ENCODE measurements around the gene CGRRF1.

Gene CGRRF1

DNA sequence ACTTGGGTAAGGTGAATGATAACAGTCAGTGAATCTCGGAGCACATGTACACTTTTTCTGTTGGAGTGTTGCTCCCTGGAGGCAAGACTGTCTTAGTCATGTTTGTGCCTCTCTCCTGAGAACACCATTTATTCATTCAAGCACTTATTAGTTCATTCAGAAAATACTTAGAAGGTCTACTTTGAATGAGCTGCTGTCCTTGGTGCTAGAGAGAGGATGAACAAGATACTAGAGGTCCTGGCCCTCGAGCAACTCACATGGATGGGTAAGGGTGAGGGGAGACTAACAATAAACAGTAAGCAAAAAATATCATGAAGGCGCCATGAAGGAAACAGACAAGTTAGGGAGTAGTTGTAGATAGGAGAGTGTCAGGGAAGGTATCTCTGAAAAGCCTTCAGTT, 40.2 kb downstream of the CGRRF1 start:
- DNase-seq = no peak

DNA sequence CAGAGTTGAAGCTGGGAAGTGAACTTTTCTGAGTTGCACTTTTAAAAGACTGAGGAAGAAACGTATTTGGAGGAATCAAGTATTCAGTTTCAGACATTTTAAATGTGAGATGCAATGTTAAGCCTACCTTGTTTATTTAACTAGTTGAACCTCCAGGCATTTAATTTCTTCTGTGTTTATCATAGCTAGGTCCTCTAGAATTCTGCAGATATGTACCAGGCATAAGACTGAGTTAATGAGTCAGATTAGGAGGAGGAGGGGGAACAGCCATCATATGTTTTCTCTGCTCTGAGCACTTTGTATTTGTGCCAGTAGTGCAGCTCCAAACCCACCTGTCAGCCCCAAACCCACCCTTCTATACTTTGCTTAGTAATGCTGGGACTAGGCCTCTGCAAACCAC, 40.8 kb downstream of the CGRRF1 start:
- DNase-seq = no peak

DNA sequence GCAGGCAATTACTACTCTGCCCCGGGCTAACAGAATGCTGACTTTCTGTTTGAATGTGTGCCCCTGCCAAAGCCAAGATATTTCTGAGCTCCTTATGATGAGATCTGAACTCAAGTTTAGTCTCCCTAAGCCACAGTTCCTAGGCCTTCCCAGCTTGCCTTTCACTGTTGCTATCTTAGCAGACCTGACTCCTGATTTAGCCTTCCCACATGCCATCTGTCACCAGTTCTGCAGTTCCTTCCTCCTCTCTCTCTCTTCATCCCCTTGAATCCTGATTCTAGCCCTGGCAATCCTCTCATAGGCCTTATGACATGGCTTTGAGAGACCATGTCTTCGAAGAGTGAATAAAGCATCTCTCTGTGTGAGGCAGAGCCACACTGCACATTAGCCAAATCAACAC, 44.7 kb downstream of the CGRRF1 start:
- no peak for DNase-seq

DNA sequence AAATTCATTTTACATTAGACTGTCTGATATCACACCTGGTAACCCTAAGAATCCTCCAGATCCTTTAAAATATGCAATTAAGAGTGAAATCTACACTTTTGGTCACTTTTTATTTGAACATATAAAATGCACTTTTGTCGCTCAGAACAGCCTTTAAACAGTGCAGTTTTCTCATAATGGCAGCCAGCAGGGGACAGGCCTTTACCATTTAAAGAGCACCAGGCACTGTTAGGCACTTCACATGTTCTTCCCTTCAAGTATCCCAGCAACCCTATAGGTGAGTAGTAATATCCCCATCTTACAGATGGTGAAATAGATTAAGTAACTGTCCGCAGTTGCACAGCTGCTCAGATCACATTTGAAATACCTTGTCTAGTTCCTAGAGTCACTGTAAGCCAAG, 45.9 kb downstream of the CGRRF1 start:
- DNase-seq = no peak

DNA sequence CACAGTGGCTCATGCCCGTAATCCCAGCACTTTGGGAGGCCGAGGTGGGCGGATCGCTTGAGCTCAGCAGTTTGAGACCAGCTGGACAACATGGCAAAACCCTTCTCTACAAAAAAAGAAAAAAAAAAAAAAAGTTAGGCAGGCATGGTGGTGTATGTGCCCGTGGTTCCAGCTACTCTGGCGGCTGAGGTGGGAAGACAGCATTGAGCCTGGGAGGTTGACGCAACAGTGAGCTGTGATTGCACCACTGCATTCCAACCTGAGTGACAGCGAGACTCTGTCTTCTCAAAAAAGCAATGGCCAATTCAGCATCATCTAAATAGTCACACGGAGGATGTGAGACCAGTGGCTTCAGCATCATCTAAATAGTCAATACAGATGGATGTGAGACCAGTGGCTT, 46.8 kb downstream of the CGRRF1 start:
- no peak for DNase-seq

DNA sequence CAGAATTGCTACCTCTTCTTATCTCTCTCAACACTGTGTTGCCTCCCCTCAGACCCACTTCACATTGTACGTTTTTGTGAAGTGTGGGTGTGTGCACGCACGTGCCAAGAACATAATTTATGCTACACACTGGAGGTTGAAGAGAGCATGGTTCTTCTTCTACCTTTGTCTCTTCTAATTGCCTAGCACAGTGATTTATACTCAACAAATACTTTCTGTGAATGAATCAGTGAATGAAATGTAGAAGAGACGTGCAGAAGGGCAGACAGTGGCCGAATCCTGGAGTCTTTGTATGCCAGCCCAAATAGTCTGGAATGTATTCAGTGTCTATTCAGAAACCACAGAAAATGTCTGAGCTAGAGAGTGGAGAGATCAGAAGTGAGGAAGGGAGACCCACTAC, 52.6 kb downstream of the CGRRF1 start:
- no peak for DNase-seq

DNA sequence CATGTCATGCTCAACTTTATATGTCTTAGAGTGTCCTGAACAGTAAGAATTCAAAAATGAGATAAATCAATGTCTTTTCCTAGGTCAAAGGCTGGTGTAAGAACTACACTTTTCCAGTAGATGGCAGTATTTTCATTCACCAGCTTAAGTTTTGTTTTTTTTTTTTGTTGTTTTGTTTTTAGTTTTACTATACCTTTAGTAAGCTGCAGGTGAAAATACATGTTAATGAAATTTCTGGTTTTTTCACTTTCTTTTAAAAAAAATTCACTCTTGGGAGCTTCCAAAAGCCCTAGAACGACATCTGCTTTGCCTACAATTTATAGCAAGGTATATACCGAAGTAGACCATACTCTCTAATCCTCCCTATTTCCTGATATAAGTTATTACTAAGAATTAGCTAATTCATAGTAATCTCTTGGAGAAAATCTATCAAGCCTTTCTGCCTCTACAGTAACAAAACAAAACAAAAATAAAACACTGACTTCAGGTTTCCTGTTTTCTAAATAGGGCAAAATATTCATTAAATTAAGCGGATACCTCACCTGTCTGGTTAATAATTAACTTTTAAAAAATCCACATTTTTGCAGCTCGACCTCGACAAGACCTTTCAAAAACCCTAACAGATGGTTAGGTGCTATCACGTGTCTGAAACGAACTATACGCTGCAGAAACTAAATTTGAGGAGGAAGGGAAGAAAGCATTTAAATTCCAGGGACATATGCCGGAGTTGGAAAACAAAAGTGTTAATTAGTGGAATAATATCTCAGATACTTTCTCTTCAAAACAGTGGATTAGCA, 54.6 kb downstream of the CGRRF1 start:
- DNase-seq = peak; percentile 65

DNA sequence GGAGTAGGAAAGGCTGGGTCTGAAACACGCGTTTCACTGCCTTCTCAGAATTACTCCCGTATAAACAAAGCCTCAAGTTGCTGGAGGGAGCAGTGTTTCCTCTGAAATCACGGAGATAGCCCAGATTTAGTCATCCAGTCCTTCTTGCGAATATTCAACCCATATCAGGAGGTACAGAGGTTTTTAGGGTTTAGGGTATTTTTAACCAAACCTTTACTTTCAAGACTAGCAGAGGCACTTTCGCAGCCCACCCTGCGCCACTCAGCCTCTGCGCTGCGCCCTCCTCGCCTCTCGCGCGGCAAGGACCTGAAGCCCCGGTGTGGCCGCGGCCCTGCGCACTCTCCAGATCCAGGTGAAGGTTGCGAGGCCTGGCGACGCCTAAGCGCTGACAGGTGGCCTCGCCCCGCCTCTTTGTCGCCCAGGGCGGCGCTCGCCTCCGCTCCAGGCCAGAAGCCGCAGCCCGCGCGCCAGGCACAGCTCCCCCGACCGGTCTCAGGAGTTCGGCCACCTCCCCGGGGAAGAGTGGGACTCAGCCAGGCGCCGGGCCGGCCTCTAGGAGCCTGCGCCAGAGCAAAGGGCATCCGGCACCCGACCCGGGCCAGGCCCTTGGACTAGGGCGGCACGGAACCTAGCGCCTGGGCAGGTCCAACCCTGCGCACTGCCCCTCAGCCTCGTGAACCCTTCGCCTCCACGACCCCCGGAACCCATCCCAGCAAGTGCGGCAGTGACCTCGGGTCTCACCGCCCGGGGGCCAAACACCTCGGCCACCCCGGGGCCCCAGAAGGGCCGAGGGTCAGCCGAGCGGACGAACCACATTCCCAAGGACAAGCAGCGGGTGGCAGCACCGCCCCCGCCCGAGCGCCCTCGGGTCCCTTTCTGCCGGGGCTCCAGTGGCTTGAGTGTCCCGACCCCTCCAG, 55.4 kb downstream of the CGRRF1 start:
- peak; percentile 65 for DNase-seq

DNA sequence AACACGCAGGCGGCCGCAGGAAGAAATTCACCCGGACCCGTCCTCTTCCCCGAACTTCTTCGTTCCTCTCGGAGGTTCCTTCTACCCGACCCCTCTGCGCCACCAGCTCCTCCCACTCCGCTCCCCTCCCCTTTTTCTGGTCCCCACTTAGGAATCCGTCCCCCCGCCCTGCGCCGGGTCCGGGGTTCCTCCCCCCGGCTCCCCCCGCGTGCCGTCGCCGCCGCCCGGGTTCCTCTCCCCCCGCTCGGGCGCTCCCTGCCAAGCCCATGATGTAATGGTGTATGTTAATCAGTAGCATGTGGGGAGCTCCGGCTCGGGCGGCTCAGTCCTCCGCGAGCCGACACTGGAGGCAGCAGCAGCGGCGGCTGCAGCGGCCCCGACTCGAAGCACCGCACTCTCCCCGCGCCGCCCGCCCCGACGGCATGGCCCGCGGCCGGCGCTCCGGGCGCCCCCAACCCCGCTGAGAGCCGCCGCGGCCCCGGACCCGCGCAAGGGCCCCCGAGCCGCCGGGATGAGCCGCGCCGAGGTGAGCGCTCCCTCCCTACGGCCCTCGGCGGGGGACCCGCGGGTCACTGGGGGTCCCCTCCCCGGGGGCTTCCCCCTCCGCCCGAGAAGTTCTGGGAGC, 56.2 kb downstream of the CGRRF1 start:
- DNase-seq = peak; percentile 87

DNA sequence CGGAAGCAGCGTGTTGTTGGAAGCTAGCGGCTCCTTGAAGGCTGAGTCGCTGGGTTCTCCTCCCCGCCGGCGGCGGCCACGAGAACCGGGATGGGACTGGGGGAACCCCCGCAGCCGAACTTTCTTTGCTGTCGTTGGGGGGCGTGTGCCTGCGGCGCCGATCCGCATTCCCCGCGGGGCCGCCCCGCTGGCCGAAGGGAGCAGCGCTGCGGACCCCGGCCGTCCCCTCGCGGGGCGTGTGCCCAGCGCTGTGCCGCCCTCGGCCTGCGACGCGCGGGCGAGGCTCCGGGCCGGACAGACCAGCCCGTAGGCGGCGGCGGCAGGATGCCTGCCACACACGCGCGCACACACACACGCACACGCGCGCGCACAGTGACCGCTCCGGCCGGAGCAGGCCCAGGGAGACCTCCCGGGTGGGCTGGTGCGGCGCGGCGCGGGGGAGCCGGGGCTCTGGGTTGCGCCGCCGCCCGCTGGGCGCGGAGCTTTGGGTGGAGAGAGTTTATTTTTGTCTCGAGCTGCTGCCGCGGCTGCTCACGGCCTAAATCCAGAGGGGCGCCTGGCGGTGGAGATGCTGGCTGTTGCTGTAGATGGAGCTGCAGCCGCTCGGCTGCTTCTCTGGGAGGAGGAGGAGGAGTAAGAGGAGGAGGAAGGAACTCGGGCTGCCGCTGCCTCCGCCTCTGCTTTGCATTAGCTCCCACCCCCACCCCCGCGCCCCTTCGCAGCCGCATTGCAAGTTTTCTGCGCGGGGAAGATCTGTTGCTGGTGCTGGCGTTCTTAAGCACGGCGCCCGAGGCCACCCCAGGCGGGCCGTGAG, 56.9 kb downstream of the CGRRF1 start, which contains the start of gene SAMD4A:
Gene SAMD4A, plus strand, starts transcription at position 719 of the 814 bp plus-strand sequence. CDS start 789 bp downstream, outside the sequence.
- peak; percentile 64 for DNase-seq

DNA sequence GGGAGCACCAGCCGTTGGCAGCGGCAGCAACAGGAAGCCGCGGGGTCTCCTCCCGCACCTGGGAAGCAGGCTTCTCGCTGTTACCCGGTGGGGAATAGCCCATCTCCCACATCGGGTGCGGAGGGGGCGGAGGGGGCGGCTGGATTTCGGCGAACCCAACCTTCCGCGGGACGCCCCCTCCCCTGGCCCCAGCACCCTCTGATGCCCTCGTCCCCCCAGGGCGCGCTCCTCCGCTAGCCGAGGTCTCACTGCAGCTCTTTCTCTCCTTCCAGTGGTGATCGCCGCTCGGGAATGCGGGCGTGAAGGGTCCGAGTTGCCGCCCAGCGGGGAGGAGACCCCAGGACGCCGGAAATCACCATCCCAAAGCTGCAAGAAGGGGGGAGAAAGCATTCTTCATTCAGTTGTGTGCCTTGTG, 57.5 kb downstream of the CGRRF1 start:
- DNase-seq = no peak

DNA sequence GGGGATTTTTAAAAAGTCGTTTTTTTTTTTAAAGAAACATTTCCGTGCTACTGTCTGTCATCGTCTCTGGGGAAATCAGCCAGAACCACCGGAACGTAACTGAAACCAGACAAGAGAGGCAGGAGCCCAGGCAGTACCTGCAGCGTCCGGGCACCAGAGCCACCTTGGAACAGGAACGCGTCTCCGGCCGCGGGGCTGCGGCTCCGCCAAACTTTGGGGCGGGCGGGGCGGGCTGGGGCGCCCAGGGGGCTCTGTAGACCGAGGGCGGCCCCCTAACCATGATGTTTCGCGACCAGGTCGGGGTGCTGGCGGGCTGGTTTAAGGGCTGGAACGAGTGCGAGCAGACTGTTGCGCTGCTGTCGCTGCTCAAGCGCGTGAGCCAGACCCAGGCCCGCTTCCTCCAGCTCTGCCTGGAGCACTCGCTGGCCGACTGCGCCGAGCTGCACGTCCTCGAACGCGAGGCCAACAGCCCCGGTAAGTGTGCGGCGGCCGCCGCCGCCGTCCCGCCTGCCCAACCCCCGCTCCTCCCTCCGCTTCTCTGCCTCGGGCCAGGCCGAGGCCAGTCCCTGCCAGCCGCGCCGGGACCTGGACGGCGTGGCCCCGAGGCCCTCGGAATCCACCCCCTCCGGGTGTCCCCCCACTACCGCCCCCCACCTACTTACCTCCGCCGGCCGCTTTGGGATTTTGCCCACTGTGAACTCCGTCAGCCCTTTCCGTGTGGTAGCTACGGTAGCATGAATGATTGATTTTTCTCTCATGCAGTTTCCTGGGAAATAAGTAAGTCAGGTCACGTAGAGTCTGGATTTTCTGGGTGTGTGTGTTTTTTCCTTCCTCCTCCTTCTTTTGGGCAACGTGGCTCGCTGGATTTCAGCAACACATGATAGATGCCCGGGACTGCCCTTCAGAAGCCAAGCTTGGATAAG, 58.2 kb downstream of the CGRRF1 start:
- DNase-seq = peak; percentile 47

DNA sequence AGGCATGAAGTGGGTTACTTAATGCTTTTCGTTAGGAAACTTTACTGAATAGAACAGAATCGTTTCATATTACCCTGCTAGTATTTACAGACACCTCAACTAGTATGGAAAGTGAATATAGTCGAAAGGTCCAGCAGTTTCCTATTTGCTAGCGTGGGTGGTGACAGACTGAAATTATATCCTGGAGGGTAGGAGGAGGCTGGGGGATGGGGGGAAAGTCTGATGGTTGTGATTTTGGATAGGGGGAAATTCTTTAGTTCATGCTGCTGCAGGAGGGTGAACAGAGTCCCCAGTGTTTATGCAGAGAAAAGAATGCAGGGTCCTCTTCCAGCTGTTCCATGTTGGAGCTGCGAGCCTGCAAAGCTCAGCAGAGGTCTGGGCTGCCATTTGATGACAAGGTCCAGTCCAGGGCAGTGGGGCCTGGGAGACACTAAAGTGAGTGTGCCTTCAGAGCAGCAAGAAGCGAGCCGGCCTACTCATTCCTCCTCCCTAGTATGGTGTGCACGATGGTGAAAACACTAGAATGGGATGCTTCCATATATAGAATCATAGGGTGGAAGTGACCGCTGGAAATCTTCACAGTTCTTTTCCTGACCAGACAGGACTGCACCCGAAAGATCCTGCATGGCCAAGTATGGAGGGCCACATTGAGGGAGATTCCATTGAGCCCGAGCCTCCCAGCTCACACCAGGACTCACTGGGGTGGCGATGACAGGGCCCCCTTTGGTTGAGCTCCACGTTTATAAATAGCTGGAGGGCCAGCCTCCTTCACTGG, 59.3 kb downstream of the CGRRF1 start:
- DNase-seq = no peak

DNA sequence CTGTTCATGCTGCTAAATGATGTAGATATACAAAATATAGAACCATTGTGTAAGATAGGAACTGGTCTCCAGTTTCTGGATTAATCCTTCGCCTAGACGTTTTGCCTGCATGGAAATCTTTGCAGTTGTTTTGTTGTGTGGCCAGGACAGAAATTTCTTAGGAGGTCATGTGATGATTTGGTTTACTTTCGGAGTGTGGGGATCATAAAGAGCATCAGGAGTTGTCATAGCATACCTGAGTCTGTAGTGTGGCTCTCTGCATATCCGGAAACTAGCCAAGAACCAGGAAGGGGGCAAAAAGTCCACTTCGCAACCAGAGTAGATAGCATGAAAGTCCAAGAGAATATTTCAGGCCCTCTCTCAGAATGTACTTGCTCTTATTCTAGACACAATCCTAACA, 60.3 kb downstream of the CGRRF1 start:
- DNase-seq = no peak

DNA sequence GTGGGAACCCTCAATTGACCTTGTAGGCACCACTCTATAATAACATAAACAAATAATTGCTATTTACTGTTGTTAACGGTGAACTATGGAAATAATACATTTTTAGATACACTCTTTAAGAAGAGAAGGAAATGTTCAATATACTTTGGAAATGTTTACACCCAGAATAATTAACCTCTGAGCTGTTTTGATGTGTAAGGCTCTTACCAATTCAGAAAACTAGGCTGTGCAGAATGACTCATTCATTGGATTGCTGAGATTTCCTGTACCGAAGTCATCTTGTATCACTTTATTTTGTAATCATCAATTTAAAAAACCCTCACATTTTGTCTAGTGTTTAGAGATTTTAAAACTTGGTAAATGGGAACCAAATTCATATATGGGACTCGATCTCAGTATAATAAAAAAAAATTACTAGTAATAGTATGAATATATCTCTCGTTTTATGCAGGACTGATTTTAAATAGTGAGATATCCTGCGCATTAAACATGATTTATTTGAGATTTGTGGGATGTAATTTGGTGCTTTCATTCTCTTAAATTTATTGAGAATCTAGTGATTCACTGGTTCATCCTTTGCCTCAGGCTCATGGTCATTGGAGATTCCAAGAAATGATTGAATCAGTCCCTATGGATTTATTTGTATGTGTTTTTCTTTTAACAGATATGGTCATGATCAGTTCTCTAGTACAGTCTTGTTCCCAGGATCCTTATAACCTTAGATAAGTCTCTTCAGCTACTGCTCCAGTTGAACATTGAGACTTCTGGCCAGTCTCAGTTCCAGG, 61.1 kb downstream of the CGRRF1 start:
- no peak for DNase-seq

DNA sequence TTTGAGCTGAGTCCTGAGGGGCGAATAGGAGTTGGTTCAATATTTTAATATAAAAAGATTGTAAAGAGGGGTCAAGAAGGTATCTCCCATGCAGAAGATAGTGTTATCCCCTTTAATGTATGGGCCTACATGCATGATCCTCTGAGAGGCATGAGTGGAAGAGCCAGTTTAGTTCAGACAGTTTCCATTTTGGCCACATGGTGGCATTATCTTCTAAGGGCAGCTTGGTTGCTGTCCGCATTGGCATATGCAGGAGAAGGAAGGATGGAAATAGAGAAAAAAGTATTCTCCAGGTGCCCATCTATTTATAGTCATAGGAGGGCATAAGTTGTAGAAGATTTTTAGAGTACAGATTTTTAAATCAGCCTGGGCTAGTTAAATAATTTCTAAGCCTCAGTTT, 62.6 kb downstream of the CGRRF1 start:
- peak; percentile 27 for DNase-seq

DNA sequence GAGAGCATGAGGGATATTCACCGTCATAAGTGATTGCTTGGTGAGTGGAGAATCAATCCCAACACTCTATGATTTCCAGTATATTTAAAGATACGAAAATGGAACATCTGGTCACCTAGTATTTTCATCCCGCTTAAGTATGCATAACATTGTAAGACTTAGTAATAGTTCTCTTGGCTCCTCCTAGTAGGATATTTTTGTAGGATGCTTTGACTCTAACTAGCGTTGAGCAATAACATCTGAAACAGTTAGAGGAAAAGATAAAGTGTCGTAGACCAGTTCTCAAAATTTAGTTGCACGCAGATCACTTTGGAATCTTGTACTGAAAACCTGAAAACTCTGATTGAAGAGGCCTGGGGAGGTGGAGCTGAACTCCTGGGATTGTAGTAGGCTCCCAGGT, 64.8 kb downstream of the CGRRF1 start:
- DNase-seq = no peak

DNA sequence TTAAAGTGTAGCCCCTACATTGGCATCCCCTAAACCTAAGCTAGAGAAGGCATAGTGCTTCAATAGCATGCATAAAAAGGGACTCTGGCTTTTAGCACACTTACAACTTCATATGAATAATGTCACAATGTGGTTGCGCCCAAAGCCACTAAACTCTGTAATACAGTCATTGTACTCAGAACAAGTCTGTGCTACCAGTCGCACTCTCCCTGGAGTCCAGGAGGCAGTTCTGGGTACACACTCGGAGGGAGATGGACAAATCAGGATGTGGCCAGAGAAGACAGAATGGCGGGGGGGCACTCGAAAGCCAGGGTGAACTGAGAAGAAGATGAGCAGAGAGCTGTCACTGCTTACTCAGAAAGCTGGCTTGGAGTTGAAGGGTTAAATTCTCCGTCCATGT, 67.8 kb downstream of the CGRRF1 start:
- DNase-seq = no peak

DNA sequence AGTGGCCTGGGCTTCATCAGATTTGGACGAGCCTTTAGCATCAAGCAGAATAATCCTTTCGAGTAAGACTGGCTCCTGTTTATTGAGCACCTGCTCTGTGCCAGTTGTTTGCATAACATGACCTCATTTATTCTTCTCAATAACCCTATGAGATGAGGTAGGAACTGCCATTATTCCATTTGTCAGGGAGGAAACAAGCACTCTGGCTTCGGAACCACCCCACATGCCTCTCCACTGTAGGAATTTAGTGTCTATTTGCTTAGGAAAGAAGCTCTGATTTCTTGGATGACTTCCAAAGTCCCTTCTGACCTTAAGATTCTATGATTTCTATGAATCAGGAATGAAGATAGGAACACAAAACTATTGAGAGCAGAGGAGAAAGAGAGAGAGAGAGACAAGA, 68.3 kb downstream of the CGRRF1 start:
- DNase-seq = no peak

DNA sequence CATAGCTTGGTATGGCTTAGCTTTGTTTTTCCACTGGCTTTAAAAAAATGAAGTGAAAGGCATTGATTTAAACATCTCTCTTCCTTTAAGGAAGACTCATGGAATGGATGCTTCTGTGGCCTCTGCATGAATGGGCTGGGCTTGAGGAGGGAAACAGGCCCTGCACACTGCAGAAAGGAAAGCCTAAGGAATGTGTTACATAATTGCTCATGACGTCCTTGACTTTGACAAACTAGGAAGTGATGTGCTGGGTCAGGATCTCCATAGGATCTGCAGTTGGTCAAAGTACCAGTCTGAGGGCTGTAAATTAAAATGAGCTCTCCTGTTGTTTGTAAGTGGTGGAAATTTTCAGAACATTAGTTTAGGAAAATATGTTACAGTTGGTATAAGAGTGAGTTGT, 69.9 kb downstream of the CGRRF1 start:
- no peak for DNase-seq
